Hematopoietic multipotent progenitor cell treated with erythropoietin and hydrocortisone succinate and interleukin-3 and kit ligand, for 17 days (in vitro differentiated cells): ENCODE data around the gene RUVBL2.
A peak's percentile ranks its signal among the peaks of the same experiment; 100 is the strongest.

Experiments used
- DNase-seq: peaks from one replicate; pipeline ENCODE4 v3.0.0-alpha.2; 2015; ENCODE audit warnings: low spot score

The RUVBL2 gene

GRCh38 chr19:48989701-48990291 is 3.9 kb upstream of the RUVBL2 start:
- DNase-seq, result no peak

DNA sequence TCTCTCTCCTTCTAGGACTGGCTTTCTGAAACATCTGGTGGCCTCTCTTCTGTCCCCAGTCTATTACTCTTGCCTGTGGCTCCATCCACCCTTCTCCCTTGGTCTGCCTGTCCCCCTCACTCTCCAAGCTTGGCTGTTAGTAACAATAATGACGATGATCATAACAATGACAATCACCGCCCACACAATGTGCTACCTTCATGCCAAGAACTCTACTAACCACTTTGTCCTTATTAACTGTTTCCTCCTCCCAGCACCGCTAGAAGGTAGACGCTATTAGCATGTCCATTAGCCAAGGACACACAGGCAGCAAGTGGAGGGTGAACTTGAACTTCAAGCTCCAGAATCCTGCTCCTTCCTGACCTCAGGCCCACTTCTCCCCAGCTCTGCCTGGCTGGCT is 3.3 kb upstream of the RUVBL2 start:
- no peak for DNase-seq

DNA sequence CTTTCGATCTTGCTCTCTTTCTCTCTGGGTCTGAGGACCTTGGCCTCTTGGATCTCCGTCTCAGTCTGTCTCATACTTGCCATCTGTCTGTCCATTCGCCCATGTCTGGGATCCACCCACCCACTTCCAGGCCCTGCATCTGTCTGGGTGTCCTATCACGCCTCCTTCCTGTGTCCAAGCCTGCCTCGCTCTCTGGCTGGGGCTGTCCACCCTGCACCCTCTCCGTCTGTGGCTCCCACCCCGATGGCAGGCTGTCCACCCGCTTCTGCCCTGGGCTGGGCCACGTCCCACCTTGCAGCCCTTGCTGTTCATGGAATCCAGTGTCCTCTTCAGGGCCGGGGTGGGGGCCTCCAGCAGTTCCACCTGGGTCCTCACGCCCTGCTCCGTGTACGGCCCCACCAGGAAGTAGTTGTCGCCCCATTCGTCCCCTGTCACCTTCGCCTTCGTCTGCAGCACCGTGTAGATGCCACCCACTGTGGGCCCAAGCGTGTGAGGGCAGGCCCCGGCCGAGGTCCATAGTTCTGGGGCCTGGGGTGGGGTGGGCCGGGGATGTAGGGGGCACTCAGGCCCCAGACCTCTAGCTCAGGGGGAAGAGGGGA is 2.6 kb upstream of the RUVBL2 start:
- DNase-seq, result no peak

GRCh38 chr19:48991873-48992580 is 1.7 kb upstream of the RUVBL2 start:
- DNase-seq, result no peak

- DNase-seq, result no peak
These were observed 1.0 kb upstream of the RUVBL2 start for GRCh38 chr19:48992581-48993174.

GRCh38 chr19:48994035-48994386 is 324 bp downstream of the RUVBL2 start:
- DNase-seq, result no peak

- DNase-seq, result peak; percentile 66
These were observed 4.3 kb downstream of the RUVBL2 start for GRCh38 chr19:48997972-48998371.

DNA sequence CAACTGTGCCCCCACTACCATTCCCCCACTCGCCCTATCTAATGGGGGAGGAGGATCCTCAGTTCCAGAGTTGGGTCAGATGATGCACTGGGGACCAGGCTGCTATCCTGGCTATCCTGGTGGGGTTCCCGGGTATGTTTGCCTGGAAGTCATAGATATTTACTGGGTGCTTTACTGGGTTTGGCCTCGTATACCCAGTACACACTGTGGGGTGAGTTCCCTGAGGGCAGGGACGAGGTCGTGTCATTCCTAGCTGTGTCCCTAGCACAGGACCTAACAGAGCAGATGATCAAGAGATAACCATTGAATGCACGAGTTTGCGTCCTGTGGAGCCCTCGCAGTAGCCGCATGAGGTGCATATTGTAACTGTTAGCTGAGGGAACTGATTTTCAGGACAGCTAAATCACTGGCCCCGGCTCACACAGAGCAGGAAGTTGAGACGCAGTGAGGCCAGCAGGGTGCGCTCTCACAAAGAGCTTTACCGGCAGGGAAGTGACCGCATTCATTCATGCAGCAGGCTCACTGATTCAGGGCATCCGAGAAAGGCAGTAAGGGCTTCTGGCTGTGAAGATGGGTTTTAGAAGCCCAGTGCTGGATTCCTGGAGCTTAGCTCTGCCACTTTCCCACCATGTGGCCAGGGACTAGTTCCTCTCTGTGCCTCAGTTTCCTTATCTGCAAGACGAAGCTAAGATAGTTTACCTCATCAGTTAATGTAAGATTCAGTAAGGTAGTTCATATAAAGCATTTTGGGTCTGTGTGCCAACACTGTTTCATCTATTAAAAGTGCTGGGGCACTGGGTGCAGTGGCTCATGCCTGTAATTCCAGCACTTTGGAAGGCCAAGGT is 6.0 kb downstream of the RUVBL2 start:
- DNase-seq, result peak; percentile 49

GRCh38 chr19:49004133-49004532 is 10.4 kb downstream of the RUVBL2 start:
- DNase-seq, result no peak

- no peak for DNase-seq
These were observed 11.4 kb downstream of the RUVBL2 start for GRCh38 chr19:49004964-49005614.

GRCh38 chr19:49006905-49007304 is 13.2 kb downstream of the RUVBL2 start:
- DNase-seq, result no peak

DNA sequence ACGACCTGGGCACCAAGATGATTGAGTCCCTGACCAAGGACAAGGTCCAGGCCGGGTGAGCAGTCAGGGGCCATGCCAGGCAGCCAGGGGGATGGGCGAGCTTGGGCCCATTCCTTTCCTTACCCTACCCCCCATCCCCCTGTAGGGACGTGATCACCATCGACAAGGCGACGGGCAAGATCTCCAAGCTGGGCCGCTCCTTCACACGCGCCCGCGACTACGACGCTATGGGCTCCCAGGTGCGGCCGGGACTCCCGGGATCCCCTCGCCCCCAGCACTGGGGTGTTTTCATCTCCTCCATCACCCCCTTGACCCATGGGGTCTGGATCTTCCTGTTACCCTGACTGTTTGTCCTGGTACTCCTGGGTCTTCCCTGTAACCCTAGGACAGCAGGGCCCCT is 16.1 kb downstream of the RUVBL2 start:
- DNase-seq, result no peak

DNA sequence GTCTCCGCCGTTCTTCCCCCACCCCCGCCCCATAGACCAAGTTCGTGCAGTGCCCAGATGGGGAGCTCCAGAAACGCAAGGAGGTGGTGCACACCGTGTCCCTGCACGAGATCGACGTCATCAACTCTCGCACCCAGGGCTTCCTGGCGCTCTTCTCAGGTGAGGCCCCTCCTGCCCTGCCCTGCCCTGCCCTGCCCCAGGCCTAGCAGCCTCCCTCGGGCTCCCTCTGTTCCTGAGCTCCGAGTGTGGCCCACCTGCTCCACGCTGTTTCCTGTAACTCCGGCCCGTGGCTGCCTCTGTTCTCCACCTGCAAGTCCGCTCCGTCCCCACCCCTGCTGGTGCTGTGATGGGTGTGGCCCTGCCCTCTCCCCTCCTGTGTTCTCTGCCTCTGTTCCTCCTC is 16.8 kb downstream of the RUVBL2 start:
- no peak for DNase-seq

GRCh38 chr19:49011194-49011593 is 17.5 kb downstream of the RUVBL2 start:
- no peak for DNase-seq

- DNase-seq, result no peak
These were observed 20.6 kb downstream of the RUVBL2 start for GRCh38 chr19:49014123-49014869.

- no peak for DNase-seq
These were observed 21.2 kb downstream of the RUVBL2 start for GRCh38 chr19:49014870-49015255.

DNA sequence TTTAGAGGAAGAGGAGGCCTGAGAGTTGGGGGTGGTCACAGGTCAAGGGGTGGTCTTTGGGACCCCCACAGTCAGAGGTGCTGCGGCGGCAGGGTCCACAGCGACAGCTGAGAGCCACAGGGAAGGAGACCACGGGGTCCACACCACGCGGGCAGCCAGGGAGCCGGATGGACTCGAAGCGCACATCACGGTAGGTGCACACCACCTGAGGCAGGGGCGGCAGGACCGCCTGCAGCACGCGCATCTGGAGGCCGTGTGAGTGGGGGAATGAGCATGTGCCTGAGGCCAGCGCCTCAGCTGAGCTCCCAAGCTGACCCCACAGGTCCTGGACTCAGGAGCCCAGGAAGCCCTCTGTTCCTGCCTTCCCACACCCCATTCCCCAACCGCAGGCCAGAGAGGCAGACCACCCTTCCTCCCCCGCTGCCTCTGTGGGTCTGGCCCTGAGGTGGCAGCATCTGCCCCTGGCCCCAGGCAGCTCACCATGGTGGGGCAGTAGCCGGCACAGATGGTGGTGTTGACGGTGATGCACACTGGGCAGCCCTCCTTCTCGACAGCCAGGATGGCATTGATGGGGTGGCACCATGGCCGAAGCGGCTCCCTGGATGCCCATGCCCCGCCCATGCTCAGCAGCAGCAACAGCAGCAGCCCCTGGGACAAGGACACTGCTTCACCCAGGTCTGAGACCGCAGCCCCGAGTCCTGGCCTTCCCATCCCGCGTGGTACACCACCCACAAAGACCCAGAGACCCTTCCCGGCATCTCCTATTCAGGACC is 22.6 kb downstream of the RUVBL2 start:
- DNase-seq, result no peak

GRCh38 chr19:49017041-49017665 is 23.5 kb downstream of the RUVBL2 start, which contains the start of gene LHB:
Gene LHB (minus strand): TSS chr19:49017091. CDS start chr19:49017081, 10 bp downstream.
- no peak for DNase-seq

DNA sequence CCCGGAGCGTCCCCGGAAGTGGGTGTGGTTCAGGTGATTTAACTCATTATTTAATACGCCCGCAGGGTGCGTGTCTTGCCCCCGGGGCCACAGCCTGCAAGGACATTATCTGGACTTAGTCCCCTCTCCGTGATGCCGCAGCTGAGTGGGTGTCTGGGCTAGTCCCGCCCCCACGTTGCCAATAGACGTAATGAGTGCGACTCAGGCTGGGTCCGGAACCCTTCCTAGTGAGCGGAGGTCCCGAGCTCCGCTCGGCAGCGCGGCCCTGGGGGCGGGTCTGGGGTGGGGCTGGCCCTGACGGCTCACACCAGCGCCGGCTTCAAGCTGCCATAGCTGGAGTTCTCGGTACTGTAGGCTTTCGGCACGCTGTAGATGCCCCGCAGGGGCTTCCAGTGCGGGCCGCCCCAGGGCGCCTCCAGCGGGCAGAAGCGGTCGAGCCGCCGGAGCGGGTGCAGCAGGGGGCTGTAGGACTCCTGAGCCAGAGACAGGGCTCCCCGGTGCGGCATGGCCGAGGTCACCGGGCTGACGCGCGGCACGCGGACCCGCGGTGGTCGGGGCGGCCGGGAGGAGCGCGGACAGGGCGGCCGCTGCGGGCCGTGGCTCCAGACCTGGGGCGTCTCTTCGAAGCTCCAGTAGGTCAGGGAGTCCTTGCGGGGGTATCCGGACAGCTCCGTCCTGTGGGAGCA is 24.1 kb downstream of the RUVBL2 start:
- DNase-seq, result no peak
